CD4-positive, alpha-beta T cell treated with Interleukin-21 for 1 hour (primary cell): Measurements from ENCODE around the gene CORO2A.
"Not testable (repeated sequence)": the region's sequence is repeated elsewhere in the genome, so short reads cannot be mapped to it uniquely, and the experiment has no call there.

Experiments used
- DNase-seq: peaks from one replicate; pipeline ENCODE4 v3.0.0-alpha.2; 2020

CORO2A gene

DNA sequence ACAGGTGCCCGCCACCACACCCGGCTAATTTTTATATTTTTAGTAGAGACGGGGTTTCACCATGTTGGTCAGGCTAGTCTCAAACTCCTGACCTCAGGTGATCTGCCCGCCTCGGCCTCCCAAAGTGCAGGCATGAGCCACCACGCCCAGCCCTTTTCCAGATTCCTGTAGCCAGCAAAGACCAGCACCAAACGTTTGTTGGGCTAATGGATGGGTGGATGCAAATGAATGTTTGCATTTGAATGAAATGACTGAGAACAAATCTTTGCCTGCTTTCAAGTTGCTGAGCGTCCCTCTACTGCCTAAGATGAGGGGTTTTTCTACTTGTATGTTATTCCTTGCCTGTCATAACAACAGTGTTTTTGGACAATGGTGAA lies 115.9 kb downstream of the CORO2A start:
- DNase-seq, result not testable (repeated sequence)

DNA sequence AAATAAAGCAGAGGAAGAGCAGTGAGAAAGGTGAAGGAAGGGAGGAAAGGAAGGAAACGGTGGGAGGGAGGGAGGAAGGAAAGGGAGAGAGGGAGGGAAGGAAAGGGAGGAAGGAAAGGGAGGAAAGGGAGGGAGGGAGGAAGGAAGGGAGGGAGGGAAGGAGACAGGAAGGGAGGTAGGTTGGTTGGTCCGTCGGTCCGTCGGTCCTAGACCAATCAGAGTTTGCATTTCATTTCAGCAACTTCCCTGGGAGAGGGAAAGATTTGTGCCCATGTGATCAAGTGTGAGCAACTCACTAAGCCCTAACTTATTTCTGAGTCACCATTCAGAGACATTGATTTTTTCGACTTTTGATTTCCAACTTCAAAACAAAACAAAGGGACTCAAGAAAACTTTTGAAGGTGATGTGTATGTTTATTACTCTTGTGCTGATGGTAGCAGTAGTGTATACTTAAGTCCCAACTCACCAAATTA lies 117.1 kb downstream of the CORO2A start:
- peak; percentile 54 for DNase-seq

DNA sequence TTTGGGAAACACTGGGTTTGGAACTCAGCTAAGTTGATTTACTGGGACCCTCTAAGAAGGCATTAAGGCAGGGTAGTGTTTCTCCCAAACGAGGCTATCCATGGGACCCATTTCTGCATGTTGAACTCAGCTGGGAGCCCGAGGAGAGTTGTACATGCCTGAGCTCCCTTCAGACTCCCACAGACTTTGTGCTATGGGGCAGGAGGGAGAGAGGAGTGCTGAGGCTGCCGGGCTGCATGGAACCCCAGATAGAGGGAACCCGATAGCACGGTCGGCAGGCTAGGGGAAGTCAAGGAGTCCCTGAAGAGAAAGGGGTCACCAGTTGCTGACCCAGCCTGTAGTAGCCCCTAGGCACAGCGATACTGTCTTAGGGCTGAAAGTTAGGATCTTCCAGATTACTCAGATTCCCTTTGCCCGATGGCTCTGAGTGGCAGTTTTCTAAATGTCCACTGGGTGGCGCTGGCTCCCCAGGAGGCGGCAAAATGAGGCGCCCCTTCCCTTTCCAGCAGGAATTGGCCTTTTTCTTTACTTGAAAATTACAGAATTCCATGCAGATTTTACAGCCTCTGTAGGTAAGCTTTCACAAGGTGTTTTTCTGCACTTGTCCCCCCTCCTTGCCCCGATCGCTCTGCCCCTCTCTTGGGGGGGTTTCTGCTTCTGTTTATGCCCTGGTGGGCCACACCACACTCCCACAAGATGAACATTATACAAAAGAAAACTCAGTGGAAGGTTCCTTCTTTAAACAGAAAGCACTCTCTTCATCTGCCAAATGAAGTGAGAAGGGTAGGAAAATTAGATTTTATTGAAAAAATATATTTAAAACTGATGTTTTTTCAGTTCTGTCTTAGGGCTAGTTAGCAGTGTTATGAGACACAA lies 118.1 kb downstream of the CORO2A start:
- DNase-seq, result peak; percentile 72

DNA sequence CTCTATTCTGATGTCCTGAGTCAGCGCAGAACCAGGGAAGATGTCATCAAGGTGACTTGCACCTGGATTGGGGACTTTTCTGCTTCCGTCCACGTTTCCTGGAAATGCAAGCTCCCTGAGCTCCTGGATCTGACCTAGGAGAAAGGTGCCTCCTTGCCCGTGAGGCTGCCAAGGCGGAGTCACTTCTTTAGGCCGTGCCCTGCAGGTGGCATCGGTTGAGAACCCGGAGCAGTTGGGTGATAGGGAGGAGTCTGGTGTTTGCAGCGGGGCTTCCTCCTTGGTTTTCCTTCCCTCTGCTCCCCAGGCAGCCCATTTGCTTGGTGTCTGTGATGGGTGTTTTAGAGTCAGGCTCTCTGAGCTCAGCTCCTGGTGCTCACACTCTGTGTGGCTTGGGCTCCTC lies 120.7 kb downstream of the CORO2A start:
- DNase-seq, result no peak
